HG03378 (cell line): ENCODE results near the gene SPEM3.
A peak's percentile ranks its signal among the peaks of the same experiment; 100 is the strongest.

ENCODE experiments used
- ATAC-seq: cut with Tn5 transposase; IDR thresholded peaks from one replicate; pipeline ENCODE4 v1.9.1; 2021; ENCODE audit warnings: mild to moderate bottlenecking, moderate library complexity; ENCODE audit not compliant: unreplicated experiment

SPEM3 gene

DNA sequence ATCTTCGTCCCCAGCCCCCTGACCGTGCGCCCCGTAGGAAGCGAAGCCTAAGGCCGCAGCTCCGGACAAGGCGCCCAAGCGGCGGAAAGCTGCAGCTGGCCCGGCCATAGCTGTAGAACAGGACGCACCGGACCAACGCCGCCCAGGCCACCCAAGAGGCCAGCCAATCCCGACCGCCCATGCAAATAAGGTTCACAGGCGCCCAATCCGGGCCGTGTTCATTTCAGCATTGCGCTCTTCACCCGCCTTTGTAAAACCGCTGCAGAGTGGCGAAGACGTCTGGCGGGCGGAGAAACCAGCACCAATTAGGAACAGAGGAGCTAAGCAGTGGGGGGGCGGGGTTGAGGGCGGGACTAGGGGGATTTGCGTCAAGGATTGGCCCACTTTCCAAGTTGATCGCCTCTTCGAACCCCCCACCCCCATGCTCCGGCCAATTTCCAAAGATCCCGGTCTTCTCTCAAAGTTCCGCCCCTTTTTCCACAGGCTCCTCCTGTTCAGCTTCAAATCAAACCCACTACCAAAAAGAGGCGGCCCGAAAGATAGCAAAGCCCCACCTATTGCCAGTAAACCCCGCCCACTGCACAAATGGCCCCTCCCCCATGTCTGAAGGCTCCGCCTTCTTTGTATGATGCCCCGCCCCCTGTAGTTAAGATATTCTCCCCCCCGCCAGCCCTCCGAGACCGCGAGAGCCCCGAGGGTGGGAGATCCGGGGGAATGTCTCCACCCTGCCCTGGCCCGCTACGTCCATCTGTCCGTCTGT is 24.5 kb upstream of the SPEM3 start, which contains the start of gene TMEM256:
Gene TMEM256 (minus strand): TSS at position 121 of the 760 bp plus-strand sequence. CDS start 13 bp downstream, at position 108.
- peak; percentile 77 for ATAC-seq

DNA sequence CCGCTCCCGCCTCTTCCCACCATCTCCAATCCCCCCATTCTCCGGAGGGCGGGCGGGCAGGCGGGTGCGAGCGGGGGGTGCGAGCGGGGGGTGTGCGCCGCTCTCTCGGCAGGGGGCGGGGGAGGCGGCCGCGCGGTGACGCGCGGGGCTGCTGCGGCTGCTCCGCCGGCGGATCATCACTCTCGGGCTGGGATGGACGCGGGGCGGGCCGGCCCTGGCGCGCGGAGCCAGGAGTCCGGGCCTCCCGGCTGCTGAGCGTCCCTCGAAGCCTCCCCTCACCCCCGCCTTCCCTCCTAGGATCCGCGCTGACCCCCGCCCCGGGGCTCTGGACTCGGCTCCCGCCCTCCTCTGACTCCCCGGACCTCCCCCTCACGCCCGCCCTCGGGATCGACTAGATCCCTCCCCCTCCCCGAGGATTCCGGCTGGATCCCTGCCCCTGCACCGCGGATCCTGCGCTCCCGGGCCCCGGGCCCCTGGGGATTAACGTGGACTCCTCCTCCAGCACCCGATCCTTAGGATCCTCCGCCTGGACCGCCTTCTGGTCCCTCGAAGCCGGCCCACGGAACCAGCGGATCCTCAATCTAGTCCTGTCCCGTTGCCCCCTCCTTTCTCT is 23.8 kb upstream of the SPEM3 start:
- no peak for ATAC-seq

DNA sequence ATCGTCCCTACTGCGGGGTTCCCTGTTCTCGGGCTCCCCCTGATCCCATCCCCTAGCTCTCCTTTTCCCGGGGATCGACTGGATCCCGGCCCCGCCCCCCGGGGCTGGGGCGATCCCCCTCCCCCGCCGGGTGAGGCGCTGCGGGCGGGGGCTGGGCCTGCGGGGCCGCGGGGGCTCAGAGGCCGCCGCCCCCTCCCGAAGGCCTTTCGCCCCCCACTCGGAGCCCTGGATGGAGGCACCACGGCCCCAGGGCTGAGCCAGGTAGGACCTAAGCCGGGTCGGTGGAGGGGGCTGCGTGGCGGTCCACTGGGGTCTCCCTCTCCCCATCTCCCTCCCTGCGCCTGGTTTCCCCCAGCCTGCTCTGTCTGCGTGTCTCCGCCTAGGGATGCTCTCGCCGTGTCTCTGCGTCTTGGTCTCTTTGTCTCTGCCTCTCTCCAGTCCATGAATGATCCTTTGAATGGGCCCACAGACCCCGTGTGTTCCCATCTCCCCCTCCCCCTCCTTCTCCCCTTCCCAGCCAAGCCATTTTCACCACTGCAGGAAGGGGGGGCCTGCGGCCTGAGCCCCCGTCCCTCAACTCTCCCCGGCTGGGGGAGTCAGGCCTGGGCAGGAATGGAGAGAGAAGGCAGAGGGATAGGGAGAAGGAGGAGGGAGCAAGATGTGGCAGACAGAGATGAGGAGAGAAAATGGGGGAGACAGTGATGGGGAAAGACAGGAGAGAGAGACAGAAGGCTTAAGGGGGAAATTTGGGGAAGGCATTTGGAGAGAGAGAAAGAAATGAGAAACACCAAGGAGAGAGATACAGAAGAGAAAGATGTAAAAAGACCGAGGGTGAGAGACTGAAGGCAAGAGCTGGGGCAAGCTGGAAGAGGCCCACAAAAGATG is 23.1 kb upstream of the SPEM3 start:
- no peak for ATAC-seq

DNA sequence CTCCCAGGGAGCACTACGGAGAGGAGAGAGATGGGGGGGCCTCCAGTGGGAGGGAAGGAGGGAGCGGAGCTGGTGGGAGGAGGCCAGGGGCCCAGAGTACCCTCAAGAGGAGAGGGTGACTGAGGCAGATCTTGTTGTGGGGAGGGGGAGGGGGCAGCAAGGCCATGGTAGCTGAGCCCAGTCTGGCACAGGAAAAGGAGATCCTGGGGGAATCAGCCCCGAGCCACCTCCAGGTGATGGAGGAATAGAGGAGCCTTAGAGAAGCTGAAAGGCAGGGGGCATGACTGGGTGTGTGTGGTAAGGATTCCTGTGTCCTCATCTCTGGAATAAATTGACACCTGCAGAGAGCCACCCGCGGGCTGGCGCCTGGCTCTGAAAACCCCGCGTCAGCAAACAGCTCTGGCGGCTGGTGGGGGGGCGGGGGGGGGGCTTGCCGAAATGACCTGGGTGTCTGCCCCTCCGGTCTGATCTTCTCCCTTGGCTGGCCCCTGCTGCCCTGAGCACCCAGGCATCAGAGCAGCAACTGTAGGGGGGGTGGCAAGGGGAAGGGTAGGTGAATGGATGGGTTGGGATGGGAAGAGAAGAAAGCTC is 22.3 kb upstream of the SPEM3 start:
- no peak for ATAC-seq

DNA sequence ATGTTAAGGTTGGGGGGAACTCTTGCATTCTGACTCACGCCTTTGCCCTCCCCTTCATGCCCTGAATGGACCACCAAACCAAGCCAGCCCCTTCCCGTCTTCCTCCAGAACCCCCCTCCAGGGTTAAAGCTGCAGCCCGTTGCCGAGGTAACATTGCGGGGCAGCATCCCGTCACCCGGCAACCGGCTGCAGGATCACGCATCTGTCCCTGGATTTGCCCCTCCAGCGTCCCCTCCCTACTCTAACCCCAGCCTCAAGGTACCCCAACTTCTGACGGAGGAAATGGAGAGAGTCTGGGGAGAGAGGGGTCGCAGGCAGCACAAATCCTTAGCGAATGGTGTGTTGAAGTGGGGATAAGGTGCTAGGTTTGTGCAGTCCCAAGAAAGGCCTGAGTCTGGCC is 21.6 kb upstream of the SPEM3 start:
- ATAC-seq = no peak

DNA sequence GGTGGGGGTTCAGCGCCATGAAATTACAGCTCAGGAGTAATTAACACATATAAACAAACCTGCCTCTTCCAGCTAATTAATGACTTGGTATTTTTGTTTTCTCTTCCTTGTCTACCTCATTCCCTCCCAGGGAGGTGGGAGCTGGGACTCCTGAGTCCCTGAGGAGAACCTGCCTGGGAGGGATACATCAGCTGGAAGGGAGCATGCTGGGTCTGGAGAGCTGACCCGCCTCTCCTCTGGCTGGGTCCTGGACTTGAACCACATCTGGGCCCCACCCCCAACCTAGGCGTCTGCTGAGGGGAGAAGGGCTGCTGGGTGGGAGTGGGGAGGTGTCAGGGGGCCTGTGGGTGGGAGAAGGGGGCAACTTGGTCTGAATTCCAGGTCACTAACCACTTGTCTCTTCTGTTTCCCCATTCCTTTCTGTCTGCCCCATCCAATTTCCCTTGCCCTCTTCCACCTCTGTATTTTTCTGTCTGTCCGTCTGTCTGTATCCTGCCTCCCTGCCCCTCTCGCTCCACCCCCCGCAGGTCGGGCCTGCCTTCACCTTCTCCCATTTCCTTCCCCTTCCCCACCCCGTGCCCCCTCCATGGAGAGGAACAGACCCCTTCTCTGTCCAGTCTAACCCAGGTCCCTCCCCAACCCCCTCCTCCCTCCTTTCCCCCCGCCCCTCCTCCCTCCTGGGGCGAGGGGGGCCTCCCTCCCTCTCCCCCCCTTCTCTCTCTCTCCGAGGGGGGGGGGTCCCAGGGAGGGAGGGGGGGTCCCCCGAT is 21.0 kb upstream of the SPEM3 start, which contains the start of gene NLGN2:
Gene NLGN2 (plus strand): TSS at position 361 of the 767 bp plus-strand sequence. CDS start 411 bp downstream, outside the sequence.
- no peak for ATAC-seq

DNA sequence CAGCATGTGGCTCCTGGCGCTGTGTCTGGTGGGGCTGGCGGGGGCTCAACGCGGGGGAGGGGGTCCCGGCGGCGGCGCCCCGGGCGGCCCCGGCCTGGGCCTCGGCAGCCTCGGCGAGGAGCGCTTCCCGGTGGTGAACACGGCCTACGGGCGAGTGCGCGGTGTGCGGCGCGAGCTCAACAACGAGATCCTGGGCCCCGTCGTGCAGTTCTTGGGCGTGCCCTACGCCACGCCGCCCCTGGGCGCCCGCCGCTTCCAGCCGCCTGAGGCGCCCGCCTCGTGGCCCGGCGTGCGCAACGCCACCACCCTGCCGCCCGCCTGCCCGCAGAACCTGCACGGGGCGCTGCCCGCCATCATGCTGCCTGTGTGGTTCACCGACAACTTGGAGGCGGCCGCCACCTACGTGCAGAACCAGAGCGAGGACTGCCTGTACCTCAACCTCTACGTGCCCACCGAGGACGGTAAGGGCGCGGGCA is 20.4 kb upstream of the SPEM3 start:
- no peak for ATAC-seq

DNA sequence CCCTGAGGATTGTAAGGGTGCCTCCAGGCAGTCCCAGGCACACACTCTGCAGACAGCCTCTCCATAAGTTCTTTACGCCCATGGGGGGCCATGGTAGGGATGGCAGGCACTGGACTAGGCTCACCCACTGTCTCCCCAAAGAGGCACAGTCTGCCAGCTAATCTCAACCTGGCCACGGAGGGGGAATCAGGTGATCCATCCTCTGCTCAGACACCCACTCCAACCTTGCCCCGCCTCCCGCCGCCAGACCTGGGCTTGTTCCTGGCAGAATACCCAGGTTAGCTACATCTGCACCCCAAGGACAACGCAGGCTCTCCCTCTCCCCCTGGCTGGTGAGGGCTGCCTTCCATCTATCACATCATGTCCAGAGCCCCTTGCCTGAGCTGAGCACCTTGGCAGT is 19.8 kb upstream of the SPEM3 start:
- ATAC-seq = no peak

DNA sequence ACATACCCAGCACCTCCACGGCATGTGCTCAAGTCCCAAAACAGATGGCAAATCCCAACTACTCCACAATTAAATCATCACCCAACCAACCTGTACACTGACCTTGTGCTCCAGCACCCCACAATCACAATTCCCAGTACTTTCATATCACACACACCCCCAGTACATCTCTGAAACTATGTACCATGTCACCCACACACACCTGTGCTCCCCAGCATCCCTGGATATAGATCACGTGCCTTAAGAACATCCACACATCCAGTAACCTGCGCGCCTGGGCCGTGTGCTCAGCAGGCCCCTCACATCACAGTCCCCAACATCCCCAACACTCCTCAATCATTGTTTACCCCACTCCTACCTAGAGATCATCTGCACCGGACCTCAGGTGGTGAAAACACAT is 18.9 kb upstream of the SPEM3 start:
- no peak for ATAC-seq

DNA sequence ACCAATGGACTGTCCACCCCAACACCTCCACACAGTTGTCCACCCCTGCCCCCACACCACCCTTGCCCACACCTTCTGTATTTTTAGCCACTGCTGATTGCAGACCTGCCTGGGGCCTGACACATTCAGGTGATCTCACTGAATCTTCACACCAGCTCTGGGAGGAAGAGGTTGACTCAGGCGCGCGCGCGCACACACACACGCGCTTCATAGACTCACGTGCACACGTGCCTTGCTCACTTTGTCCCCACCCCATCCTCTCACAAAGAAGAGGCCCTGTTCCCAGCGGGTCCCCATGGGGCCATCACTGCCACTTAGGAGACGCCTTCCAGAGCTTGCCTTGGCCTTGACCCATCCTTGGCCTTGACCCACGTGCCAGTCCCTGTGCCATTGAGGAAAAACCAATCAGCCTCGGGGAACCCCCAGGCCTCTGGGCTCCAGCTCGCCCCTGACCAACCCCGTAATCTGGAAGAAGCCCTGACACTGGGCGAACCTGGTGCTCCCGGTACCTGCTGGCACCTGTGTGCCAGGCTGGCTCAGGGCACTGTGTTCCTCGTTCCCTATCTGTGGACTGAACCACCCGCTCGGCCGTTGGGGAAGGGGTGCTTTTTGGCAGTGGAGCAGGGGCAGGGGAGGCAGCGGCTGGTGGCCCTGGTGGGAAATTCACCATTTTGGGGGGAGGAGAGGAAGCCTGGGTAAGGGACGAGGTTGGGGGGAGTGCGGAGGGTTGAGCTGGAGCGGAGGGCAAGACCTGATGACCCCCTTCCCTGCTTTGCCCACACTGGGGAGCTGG is 17.8 kb upstream of the SPEM3 start:
- no peak for ATAC-seq

DNA sequence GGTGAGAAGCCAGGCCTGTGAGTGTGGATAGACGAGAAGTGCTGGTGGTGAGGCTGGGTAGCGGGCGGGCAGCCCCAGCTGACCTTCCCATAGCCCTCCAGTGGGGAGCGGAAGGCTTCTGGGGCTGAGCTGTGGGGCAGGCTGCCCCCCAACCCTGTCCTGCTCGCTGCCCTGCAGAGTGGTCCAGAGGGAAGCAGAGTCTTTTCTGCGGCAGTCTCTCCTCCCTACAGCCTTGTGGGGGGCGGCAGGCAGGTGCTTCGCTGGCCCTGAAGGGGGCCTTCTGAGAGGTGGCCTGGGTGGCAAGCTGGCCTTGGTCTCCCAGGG is 17.3 kb upstream of the SPEM3 start:
- ATAC-seq = no peak

DNA sequence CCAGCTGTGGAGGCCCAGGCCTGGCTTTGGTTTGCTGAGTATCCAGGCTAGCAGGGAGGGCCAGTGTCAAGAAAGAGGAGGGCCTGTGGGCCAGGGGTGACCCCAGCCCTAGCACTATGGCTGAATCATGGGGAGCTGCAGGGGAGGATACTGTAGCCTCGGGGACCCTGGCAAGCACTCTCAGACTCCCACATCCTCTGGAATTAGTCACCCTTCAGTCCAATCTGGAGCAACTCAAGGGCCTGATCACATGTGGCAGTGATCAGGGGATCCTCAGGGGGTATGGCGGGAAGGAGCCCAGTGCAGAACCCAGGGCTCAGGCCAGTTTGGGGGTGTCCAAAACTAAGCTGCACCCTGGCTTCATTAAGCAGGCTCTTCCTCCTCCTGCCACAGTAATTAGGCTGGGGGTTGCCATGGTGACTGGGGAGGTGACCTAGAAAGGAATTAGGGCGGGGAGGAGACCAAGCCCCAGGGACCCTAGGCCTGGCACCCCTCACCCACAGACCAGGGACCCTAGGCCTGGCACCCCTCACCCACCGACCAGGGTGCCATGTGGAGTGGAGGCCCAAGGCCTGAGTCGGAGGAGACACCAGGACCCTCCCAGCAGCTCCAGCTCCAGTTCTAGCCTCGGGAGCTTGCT is 15.2 kb upstream of the SPEM3 start:
- ATAC-seq = no peak

DNA sequence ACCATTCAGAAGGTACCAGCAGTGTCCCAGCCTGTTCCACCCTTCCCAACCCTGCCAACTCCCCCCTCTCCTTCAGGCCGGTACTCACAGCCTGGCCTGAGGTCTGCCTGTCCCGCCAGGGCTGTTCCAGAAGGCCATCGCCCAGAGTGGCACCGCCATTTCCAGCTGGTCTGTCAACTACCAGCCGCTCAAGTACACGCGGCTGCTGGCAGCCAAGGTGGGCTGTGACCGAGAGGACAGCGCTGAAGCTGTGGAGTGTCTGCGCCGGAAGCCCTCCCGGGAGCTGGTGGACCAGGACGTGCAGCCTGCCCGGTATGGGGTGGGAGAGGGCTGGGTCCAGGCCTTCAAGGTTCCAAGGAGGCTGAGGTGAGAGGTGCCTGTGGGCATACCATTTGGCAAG is 13.8 kb upstream of the SPEM3 start:
- no peak for ATAC-seq

DNA sequence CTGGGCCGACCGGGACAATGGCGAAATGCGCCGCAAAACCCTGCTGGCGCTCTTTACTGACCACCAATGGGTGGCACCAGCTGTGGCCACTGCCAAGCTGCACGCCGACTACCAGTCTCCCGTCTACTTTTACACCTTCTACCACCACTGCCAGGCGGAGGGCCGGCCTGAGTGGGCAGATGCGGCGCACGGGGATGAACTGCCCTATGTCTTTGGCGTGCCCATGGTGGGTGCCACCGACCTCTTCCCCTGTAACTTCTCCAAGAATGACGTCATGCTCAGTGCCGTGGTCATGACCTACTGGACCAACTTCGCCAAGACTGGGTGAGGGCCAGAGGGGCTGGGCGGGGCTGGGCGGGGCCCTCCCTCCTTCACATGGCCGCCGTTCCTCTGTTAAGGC is 12.9 kb upstream of the SPEM3 start:
- no peak for ATAC-seq

DNA sequence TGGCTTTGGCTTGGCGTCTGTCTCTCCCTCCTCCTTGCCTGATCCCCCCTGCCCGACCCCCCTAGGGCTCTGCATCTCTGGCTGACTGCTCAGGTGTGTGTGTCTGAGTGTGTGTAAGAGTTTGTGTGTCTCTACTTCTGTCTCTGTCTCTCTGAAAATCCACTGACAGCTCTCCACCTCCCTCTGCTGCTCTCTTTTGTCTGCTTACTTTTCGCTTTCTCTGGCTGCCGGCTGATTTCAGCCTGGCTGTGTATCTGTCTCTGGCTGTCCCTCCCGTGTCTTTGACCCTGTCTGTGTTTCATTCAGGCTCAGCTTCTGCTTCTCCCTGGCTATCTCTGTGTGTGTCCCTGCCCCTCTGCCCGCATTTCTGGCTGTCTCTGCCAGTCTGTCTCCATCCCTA is 12.3 kb upstream of the SPEM3 start:
- no peak for ATAC-seq

DNA sequence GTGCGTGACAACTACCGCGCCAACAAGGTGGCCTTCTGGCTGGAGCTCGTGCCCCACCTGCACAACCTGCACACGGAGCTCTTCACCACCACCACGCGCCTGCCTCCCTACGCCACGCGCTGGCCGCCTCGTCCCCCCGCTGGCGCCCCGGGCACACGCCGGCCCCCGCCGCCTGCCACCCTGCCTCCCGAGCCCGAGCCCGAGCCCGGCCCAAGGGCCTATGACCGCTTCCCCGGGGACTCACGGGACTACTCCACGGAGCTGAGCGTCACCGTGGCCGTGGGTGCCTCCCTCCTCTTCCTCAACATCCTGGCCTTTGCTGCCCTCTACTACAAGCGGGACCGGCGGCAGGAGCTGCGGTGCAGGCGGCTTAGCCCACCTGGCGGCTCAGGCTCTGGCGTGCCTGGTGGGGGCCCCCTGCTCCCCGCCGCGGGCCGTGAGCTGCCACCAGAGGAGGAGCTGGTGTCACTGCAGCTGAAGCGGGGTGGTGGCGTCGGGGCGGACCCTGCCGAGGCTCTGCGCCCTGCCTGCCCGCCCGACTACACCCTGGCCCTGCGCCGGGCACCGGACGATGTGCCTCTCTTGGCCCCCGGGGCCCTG is 11.5 kb upstream of the SPEM3 start:
- no peak for ATAC-seq

DNA sequence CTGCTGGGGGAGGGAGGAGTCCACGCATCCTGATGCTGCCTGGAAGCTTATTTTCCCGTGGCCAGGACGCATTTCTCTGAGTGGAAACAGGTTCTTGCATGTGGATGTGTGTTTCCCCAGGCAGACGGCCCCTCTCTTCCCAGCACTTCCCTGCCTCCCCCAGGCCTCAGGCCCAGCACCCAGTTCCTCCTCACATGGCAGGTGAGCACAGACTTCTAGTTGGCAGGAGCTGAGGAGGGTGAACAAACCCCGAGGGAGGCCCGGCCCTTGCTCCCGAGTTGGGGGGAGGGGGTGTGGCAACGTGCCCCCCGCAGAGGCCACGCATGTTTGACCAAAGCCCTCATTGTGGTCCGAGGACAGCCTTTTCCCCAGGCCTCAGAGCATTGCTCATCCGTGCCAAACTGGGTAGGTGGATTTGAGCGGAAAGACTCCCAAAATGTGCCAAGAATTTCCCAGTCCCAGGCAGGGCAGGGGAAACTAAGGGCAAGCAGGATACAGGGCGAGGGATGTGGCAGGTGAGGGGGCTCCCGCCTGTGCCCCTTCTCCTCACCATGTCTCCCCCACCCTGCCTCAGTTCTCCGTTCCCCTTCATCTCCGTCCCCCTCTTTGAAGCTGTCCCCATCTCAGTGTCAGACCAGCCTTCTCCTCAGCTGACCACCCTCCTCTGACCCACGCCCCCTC is 10.0 kb upstream of the SPEM3 start:
- ATAC-seq = no peak
